Measurements from ENCODE around the gene GOLPH3L. TPM values are rescaled to one million over a fixed set of nuclear protein-coding genes. Genes with fewer than 3 reads are reported as not detected.
"Not testable (repeated sequence)": the region's sequence is repeated elsewhere in the genome, so short reads cannot be mapped to it uniquely, and the experiment has no call there.

GOLPH3L gene
- total RNA-seq, 4 donors from 2014 or later, result 12.4 to 19.5 (median 17.9) TPM

DNA sequence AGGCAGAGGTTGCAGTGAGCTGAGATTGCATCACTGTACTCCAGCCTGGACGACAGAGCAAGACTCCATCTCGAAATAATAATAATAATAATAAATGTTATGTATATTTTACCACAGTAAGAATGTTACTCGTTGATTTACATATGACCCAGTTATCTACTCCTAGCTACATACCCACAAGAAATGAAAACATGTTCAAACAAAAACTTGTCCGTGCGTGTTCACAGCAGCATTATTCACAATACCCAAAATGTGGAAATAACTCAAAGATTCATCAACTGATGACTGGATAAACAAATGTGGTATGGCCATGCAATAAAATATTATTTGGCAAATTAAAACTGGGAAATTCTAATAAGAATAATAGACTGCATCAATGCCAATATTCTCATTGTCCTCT is 35.8 kb downstream of the GOLPH3L start:
- ATAC-seq (ENCODE audit: low FRiP score), result no peak
- DNase-seq (ENCODE audit: low spot score), result no peak
- TF ChIP-seq, protein P1, sequence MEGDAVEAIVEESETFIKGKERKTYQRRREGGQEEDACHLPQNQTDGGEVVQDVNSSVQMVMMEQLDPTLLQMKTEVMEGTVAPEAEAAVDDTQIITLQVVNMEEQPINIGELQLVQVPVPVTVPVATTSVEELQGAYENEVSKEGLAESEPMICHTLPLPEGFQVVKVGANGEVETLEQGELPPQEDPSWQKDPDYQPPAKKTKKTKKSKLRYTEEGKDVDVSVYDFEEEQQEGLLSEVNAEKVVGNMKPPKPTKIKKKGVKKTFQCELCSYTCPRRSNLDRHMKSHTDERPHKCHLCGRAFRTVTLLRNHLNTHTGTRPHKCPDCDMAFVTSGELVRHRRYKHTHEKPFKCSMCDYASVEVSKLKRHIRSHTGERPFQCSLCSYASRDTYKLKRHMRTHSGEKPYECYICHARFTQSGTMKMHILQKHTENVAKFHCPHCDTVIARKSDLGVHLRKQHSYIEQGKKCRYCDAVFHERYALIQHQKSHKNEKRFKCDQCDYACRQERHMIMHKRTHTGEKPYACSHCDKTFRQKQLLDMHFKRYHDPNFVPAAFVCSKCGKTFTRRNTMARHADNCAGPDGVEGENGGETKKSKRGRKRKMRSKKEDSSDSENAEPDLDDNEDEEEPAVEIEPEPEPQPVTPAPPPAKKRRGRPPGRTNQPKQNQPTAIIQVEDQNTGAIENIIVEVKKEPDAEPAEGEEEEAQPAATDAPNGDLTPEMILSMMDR (IDR thresholded peaks at IDR 0.05), result no peak

DNA sequence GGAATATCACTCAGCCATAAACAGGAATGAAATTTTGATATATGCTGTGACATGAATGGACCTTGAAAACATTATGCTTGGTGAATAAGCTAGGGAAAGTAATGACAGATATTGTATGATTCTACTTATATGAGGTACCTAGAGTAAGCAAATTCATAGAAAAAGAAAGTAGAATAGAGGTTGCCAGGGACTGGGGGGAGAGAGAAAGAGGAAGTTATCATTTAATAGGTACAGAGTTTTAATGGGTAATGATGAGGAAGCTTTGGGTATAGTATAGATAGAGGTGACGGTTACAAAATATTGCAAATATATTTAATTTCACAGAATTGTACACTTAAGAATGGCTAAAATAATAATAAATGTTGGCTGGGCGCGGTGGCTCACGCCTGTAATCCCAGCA is 36.4 kb downstream of the GOLPH3L start:
- ATAC-seq (ENCODE audit: low FRiP score) (no peak), DNase-seq (ENCODE audit: low spot score) (no peak)
- TF ChIP-seq, protein P1 (IDR thresholded peaks at IDR 0.05), result no peak

DNA sequence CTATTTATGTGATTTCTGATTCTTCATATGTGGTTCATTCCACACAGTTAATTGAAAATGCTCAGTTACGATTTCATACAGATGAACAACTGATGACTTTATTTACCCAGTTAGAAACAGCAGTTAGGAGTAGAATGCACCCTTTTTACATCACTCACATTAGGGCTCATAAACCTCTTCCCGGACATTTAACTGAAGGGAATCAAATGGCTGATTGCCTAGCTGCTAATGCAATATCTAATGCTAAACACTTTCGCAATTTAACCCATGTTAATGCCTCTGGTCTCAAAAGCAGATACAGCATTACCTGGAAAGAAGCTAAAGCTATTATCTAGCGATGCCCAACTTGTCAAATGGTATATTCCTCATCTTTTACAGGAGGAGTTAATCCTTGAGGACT is 39.9 kb downstream of the GOLPH3L start:
- DNase-seq (ENCODE audit: low spot score); ATAC-seq (ENCODE audit: low FRiP score): not testable (repeated sequence)

DNA sequence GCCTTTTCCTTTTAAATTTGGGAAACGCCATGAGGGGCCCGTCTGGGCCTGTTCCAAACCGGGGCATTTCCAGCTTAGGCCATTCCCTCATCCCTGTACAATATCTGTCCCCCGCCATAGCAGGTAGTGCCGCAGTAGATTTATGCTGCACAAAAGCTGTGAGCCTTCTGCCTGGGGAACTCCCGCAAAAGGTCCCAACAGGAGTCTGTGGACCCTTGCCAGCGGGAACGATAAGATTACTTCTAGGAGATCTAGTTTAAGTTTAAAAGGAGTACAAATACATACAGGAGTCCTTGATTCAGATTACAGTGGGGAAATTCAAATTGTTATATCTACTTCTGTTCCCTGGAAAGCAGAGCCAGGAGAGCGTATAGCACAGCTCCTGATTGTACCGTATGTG is 42.3 kb downstream of the GOLPH3L start:
- DNase-seq (ENCODE audit: low spot score); ATAC-seq (ENCODE audit: low FRiP score): not testable (repeated sequence)

DNA sequence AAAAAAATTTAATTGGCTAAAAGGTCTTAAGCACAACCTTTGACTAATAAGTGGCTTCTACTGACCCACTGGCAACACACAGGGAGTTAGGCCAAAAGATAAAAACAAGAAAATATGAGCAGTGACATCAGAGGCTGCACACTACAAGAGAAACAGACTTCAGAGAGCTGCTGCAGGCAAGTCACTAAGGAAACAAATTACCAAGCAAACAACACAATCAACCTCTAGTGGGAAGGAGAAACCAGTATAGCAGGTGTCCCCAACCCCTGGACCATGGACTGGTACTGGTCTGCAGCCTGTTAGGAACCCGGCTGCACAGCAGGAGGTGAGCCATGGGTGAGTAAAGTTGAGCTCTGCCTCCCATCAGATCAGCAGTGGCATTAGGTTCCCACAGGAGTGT is 46.8 kb downstream of the GOLPH3L start:
- TF ChIP-seq, protein P1 (IDR thresholded peaks at IDR 0.05), result no peak
- DNase-seq (ENCODE audit: low spot score) (no peak), ATAC-seq (ENCODE audit: low FRiP score) (no peak)

DNA sequence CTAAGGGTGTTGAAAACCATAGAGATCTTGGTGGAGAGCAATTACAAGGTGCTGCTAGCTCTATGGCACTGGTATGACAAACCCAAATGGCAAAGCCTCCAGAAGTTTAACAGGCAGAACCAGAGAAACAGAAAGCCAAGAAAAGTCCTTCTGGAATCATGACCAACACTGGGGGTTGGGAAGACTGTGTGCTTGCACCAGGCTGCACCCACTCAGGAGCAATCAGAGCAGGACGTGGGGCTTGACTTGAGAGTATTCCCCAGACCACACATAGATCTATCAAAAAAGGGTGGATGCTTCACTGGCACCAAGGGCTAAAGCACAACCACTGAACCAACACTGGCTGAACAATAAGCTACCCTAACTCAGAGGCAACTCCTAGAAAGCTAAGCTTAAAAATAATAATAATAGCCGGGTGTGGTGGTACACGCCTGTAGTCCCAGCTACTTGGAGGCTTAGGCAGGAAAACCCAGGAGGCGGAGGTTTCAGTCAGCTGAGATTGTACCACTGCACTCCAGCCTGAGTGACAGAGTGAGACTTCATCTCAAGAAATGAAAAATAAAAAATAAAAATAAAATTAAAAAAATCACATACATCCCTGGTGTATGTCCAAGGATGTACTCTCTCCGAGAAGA is 47.4 kb downstream of the GOLPH3L start:
- TF ChIP-seq, protein P1 (IDR thresholded peaks at IDR 0.05), result no peak
- no peak for DNase-seq (ENCODE audit: low spot score)
- ATAC-seq (ENCODE audit: low FRiP score), result no peak

DNA sequence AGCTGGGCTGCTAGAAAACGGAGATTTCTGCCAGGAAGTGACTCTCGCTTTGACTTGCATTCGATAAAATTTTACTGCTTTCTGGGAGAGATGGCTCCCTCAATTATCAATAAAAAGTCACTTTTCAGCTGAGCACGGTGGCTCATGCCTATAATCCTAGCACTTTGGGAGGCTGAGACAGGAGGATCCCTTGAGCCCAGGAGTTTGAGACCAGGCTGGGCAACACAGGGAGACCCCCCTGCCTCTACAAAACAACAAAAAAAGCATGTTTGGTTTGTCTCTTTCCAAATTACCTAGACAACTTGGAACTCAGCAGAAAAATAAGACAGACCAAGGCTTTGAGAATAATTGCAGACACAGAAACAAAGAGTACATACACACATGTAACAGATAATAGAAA is 54.7 kb downstream of the GOLPH3L start:
- no peak for ATAC-seq (ENCODE audit: low FRiP score)
- TF ChIP-seq, protein P1 (IDR thresholded peaks at IDR 0.05), result no peak
- DNase-seq (ENCODE audit: low spot score), result no peak

DNA sequence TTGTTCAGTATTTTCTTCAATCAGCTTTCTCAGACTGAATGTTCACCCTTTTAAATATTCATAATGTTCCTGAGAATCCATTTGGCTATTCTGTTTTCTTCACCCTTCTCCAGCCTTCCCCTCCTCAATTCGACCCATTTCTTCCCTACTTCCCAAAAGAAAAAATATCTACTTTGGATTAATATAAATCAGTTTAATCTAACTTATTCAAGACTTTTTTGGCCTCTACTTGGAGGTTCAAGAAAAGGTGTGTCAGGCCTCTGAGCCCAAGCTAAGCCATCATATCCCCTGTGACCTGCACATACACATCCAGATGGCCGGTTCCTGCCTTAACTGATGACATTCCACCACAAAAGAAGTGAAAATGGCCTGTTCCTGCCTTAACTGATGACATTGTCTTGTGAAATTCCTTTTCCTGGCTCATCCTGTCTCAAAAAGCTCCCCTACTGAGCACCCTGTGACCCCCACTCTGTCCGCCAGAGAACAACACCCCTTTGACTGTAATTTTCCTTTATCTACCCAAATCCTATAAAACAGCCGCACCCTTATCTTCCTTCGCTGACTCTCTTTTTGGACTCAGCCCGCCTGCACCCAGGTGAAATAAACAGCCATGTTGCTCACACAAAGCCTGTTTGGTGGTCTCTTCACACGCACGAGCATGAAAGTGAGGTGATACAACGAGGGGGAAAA is 55.7 kb downstream of the GOLPH3L start:
- ATAC-seq (ENCODE audit: low FRiP score); DNase-seq (ENCODE audit: low spot score): not testable (repeated sequence)

DNA sequence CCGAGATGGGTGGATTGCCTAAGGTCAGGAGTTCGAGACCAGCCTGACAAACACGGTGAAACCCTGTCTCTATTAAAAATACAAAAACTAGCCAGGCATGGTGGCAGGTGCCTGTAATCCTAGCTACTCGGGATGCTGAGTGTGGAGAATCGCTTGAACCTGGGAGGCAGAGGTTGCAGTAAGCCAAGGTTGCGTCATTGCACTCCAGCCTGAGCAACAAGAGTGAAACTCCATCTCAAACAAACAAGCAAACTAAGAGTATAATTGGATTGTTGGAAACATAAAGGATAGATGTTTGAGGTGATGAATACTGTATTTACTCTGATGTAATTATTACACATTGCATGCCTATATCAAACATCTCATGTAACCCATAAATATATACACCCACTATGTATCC is 58.5 kb downstream of the GOLPH3L start:
- DNase-seq (ENCODE audit: low spot score); ATAC-seq (ENCODE audit: low FRiP score): not testable (repeated sequence)

DNA sequence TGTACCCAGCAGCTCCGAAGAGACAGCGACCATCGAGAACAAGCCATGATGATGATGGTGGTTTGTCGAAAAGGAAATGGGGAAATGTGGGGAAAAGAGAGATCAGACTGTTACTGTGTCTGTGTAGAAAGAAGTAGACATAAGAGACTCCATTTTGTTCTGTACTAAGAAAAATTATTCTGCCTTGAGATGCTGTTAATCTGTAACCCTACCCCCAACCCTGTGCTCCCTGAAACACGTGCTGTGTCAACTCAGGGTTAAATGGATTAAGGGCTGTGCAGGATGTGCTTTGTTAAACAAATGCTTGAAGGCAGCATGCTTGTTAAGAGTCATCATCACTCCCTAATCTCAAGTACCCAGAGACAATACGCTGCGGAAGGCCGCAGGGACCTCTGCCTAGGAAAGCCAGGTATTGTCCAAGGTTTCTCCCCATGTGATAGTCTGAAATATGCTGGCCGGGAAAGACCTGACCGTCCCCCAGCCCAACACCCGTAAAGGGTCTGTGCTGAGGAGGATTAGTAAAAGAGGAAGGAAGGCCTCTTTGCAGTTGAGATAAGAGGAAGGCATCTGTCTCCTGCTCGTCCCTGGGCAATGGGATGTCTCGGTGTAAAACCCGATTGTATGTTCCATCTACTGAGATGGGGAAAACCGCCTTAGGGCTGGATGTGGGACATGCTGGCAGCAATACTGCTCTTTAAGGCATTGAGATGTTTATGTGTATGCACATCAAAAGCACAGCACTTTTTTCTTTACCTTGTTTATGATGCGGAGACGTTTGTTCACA is 61.9 kb downstream of the GOLPH3L start:
- DNase-seq (ENCODE audit: low spot score); ATAC-seq (ENCODE audit: low FRiP score): not testable (repeated sequence)

Data from omental fat pad (tissue), 4 donors.